GM21737 (cell line): ENCODE measurements around the gene CARD18.

Source experiments
- ATAC-seq: cut with Tn5 transposase; IDR thresholded peaks from one replicate; pipeline ENCODE4 v1.9.1; 2021; ENCODE audit warnings: mild to moderate bottlenecking, moderate library complexity; ENCODE audit not compliant: unreplicated experiment

CARD18 gene, protein sequence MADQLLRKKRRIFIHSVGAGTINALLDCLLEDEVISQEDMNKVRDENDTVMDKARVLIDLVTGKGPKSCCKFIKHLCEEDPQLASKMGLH

DNA sequence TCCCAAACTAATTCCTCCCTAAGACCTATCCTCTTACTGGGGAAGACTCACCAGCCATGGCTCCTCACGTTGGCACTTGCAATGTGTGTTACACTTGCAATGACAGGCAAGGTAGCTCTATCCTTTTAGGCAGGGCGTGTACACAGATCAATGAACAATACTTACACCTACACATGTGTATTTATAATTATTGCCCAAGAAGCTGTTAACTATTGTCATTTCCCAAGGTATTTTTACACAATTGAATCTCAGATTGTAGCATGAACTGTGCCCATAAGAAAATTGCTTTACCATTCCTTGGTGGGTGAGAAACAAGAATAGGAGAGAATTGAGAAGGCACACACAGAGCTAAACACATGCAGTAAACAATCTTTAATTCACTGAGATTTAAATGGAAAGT, at the start of gene CARD18:
Gene CARD18, minus strand, starts transcription at position 101 of the 400 bp plus-strand sequence. Its CDS starts 43 bp downstream, at position 58.
- ATAC-seq, result no peak

- ATAC-seq, result no peak
Measured at GRCh38 chr11:105183987-105184386, 44.4 kb upstream of the CARD18 start.

DNA sequence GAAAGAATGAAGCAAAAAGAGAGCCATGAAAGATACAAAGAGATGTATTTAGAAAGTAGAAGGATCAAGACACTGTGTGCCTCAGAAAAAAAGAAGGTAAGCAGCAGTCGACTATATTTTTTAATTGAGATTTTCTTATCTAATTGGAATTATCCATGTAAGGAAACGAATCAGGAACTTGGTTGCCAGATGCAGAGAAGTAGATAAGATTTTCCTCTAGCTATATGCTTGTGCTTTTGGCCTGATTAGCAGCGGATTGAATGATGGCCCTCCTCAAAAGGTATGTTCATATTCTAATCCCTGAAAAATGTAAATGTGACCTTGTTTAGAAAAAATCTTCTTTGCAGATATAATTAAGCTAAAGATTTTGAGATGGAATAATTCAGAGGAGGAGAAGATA, 43.9 kb upstream of the CARD18 start:
- no peak for ATAC-seq

DNA sequence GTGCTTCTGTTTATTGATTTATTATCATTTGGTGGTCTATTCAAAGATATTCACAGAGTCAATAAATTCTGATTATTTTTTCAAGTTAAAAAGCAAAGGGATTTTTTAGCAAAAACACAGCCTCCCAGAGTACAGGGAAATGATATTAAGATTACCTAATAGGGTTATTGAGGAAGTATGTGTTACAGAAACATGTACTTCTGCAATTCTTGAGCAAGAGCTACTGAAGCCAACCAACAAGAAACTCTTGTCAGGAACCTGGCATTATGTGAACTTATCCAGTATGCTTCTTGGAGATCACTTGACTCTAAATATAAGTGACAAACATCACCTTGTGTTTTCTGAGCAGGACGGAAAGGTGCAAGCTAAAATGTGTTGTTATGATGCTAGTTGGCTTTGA, 42.0 kb upstream of the CARD18 start:
- ATAC-seq, result no peak

- ATAC-seq, result no peak
Measured at GRCh38 chr11:105181100-105181499, 41.5 kb upstream of the CARD18 start.

DNA sequence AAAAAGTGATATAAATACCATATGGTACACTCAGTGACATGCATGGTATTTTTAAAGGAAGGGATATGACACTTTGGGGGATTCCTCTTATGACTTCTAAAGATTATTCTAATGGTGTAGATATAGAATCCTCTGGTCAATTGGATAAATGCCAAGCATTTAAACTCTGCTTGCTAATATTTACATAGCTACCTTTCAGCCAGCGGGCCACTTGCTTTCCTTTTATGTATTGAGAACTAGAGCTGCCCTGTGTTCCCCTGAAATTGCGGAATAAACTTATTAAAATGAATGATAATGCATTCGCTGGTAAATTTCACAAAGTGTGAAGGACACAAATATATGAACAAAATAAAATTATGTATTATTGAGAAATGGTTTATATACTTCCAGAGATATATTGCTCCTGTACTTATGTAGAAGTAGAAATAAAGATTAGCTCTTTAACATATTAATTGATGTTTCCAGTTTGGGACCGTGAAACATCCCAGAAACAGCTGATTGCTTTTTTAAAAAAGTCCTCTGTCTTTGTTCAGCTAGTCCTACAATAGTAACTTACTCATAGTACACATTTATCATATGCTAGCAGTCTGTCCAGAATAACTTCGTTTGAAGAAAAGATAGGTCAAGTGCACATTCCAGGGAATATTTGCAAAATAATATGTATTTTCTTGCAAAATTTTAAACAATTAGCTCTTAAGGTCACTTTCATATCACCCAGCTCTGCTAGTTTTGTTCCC, 40.1 kb upstream of the CARD18 start:
- ATAC-seq, result no peak

DNA sequence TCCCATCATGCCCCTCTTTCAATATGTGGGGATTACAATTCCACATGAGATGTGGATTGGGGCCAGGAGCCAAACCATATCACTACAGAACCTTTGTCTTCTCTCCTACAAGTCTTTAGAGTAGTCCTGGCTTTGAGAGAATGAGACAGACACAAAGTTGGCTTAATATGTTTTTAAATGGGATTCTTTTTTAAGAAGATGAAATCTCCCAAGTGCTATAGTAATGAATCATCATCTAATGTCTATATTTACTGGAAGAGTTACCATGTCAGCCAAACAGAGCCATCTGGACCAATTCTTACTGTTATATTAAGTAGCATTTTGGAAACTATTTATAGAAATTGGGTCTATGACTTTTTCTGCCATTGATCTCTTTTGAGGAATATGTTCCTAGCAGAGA, 38.1 kb upstream of the CARD18 start:
- no peak for ATAC-seq

GRCh38 chr11:105168457-105168856, 28.9 kb upstream of the CARD18 start:
- ATAC-seq, result no peak

GRCh38 chr11:105167244-105167643, 27.7 kb upstream of the CARD18 start:
- no peak for ATAC-seq

DNA sequence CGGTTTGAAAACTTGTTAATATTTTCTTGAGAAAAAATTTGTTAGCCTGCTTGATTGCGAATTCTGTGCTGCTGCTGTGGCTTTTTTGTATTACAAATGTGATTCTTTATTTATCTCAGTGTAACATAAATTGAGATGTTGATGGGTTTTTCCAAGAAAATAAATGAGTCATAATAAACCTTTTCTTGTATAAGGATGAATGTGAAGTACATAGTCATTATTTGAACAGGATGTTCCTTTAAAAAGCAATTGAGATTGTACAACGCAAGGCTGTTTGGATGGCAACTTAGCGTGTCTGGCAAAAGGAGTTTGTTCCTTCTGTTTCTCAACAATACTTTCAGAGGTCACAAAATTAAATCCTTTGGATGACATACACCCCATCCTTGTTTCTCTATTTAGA, 24.6 kb upstream of the CARD18 start:
- ATAC-seq, result no peak

DNA sequence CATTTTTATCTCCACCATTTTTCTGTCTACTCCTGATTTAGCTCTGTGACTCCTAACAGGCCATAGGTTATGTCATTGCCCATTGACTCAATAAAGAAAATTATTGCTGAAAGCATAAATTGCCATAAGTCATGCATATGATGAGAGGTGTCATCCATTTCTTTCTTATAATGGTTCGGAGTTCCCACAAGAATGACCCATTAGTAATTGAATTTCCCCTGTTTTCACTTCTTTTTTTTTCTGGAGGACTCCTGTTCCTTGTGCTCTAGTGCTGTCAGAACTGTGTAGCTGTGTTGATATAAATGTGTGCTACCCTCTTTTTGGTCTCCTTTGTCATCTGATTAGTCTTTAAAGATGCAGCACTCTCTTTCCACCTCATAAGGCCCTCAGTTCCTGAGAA, 22.9 kb upstream of the CARD18 start:
- ATAC-seq, result no peak

DNA sequence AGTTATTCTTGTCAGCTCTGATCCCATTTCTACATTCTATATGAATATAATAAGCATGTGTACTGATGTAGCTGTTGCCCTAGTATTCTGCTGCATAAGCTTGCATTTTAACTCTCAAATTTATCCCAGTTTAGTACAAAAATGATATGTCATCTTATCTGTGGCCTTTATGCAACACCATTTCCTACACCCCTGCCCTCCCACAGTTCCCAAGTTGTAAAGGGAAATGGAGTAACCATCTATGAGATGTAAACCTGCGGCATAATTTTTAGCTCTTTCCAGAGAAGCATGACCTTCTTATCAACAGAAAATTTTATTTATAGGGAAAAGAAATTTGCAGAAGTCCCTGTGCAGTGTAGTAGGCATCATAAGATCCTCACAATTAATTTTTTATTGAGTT, 18.9 kb upstream of the CARD18 start:
- ATAC-seq, result no peak

DNA sequence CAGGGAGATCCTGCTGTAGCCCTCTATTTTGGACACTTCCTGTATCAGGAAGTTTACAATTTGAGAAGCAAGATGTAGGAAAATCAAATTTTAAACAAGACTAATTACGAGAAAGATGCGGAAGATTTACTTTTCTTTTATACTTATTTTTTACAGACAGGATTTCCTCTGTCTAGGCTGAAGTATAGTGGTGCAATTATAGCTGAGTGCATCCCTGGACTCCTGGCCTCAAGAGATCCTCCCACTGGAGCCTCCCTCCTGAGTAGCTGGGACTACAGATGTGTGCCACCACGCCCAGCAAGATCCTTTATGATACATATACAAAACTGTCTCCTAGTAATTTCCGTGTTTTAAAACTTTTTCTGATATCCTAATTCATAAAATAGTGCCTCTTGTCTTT, 17.2 kb upstream of the CARD18 start:
- ATAC-seq, result no peak

GRCh38 chr11:105156231-105156630, 16.7 kb upstream of the CARD18 start:
- ATAC-seq, result no peak

GRCh38 chr11:105155679-105156078, 16.1 kb upstream of the CARD18 start:
- no peak for ATAC-seq

- no peak for ATAC-seq
Measured at GRCh38 chr11:105153392-105153791, 13.8 kb upstream of the CARD18 start.

- ATAC-seq, result no peak
Measured at GRCh38 chr11:105152560-105152959, 13.0 kb upstream of the CARD18 start.

GRCh38 chr11:105152021-105152512, 12.5 kb upstream of the CARD18 start:
- ATAC-seq, result no peak

GRCh38 chr11:105149477-105149876, 9.9 kb upstream of the CARD18 start:
- ATAC-seq, result no peak

GRCh38 chr11:105148241-105148640, 8.7 kb upstream of the CARD18 start:
- no peak for ATAC-seq

DNA sequence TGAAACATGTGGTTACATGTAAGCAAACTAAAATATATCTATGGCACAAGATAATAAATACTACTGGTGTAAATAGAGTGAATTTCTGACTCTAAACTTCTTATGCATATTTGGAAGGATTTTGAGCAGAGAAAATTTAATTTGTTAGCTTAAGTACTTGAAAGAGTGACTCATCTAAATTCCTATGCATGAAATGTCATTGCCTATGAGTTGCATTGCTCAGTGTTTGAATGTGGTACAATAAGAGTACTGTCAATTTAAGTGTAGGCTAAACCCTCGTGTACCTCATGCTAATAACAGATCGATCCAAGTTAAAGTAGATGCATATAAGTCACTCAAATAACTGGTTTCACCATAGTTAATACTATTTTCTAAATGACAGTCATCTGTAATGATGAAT, 5.3 kb upstream of the CARD18 start:
- ATAC-seq, result no peak

DNA sequence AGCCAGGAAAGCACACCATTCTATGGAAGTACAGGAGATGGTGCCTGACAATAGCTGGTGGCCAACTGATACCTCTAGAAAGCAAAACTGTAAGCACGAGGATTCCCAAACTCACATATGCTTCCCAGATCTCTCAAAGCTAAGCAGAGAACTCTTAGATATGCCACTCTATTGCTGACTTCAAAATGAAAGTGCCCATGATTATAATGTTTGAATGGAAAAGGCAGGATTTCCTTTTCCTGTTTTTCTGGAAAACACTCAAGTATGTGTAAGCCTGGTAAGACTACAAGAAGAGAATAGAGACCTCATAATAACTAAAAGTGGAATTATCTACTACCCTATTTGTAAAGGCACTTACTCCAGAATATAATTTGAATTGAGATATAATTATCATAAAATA, 2.6 kb upstream of the CARD18 start:
- ATAC-seq, result no peak

GRCh38 chr11:105137286-105137685, 2.3 kb downstream of the CARD18 start:
- no peak for ATAC-seq
